Upper lobe of right lung (tissue), 1 donor: ENCODE measurements around the gene PHLPP1. TPM values are rescaled to one million over a fixed set of nuclear protein-coding genes. Genes with fewer than 3 reads are reported as not detected.

Source experiments
- ATAC-seq: fragments of 200-7000 bp; cut with Tn5 transposase; one replicate; pipeline ENCODE4 v1.9.1; 2020; ENCODE audit warnings: mild to moderate bottlenecking, moderate library complexity
- DNase-seq: peaks from one replicate; pipeline ENCODE4 v3.0.0-alpha.2; 2020
- H3K27ac ChIP-seq: fragments of 200-600 bp; one replicate; pipeline ENCODE4 v1.8.0; 2022
- H3K27me3 ChIP-seq: fragments of 200-600 bp; one replicate; pipeline ENCODE4 v1.8.0; 2022; ENCODE audit warnings: mild to moderate bottlenecking
- H3K36me3 ChIP-seq: fragments of 200-600 bp; one replicate; pipeline ENCODE4 v1.8.0; 2022
- H3K4me1 ChIP-seq: fragments of 200-600 bp; one replicate; pipeline ENCODE4 v1.8.0; 2022
- H3K4me3 ChIP-seq: fragments of 200-600 bp; one replicate; pipeline ENCODE4 v1.8.0; 2022; ENCODE audit warnings: mild to moderate bottlenecking
- H3K9me3 ChIP-seq: fragments of 200-600 bp; one replicate; pipeline ENCODE4 v1.8.0; 2022
- CTCF ChIP-seq: fragments of 200-600 bp; IDR thresholded peaks from one replicate; pipeline ENCODE4 v1.8.0; 2022; ENCODE audit warnings: antibody characterized with exemption
- intact Hi-C: fragments of 100-400 bp; cut with DNase I; formaldehyde crosslinking; loops from one replicate; pipeline ENCODE4 v1.11.0; 2022
- total RNA-seq: library from RNA; stranded (reverse); fragmentation: NEBNext Ultra II Directional; extraction: Animal tissue kit (Norgen Biotek cat#: 25700); gene quantifications from one replicate; pipeline ENCODE4 v1.2.1, GENCODE V29; 2021
- donor health status: DM: no; HTN: yes; CAD: no; lungs with severe emphysema.

PHLPP1 gene
- total RNA-seq, 1 donor from 2014 or later: 11.9 TPM

DNA sequence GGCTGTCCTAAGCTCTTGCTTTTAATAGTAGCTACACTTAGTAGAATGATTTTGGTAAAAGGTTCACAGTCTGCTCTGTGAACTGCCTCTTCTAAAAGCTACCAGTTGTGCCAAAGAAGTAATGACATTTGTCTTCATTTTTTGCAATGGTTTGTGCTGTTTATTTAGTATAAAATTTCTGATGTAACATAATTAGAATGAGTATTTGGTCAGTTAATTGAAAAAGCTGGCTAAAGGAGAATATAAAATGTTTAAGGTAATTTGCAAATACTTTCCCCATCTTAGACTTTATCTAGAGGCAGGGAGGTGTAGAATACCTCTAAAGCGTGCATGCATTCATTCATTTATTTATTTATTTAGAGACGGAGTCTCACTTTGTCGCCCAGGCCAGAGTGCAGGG lies 71.3 kb downstream of the PHLPP1 start:
- no peaks in the 10 kb centered on the region for H3K36me3 ChIP-seq
- no peak overlapping the region for H3K27ac ChIP-seq
- TF ChIP-seq CTCF: no peak
- intact Hi-C loops: no loop called here
- no peak for DNase-seq
- H3K9me3 ChIP-seq: no peaks in the 10 kb centered on the region
- no peaks in the 10 kb centered on the region for H3K27me3 ChIP-seq
- no peak for ATAC-seq
- no peak overlapping the region for H3K4me3 ChIP-seq
- peaks cover 7% of the 10 kb centered on the region for H3K4me1 ChIP-seq

- H3K36me3 ChIP-seq: no peaks in the 10 kb centered on the region
- no peaks in the 10 kb centered on the region for H3K27me3 ChIP-seq
- no peaks in the 10 kb centered on the region for H3K9me3 ChIP-seq
- intact Hi-C loops: no loop called here
- no peak for TF ChIP-seq CTCF
- H3K4me1 ChIP-seq: peaks cover 7% of the 10 kb centered on the region
- DNase-seq (no peak), ATAC-seq (no peak)
- no peak overlapping the region for H3K27ac ChIP-seq
- no peak overlapping the region for H3K4me3 ChIP-seq
These were observed 72.8 kb downstream of the PHLPP1 start for GRCh38 chr18:62788111-62788510.

DNA sequence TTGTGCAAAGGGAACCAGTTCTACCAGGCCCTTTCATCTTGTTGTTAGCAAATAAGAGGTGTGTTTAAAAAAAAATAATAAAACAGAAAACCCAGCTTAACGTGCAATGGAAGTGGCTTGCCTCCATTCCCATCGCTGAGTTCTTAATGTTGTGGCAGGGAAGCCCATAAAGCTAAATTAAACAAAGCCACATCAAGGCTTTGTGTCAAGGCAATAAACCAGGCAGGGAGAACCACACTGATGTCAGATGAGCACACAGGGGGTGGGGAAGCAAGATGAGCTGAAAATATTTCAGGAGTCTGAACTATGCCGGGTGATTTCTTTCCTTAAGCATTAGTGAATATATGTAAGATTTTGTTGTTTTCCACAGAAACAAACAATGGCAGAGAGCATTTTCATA lies 73.5 kb downstream of the PHLPP1 start:
- DNase-seq (no peak), ATAC-seq (no peak)
- no peak overlapping the region for H3K4me3 ChIP-seq
- intact Hi-C loops: no loop called here
- H3K9me3 ChIP-seq: no peaks in the 10 kb centered on the region
- H3K27me3 ChIP-seq: no peaks in the 10 kb centered on the region
- H3K4me1 ChIP-seq: peaks cover 7% of the 10 kb centered on the region
- H3K27ac ChIP-seq: no peak overlapping the region
- H3K36me3 ChIP-seq: no peaks in the 10 kb centered on the region
- TF ChIP-seq CTCF: no peak

GRCh38 chr18:62790871-62791772 lies 75.8 kb downstream of the PHLPP1 start:
- TF ChIP-seq CTCF: no peak
- Histone ChIP-seq H3K36me3 (no peaks in the 10 kb centered on the region), H3K4me1 (no peaks in the 10 kb centered on the region), H3K9me3 (no peaks in the 10 kb centered on the region), H3K27ac (no peak overlapping the region), H3K27me3 (no peaks in the 10 kb centered on the region), H3K4me3 (no peak overlapping the region)
- DNase-seq (no peak), ATAC-seq (no peak)
- intact Hi-C loops: no loop called here

DNA sequence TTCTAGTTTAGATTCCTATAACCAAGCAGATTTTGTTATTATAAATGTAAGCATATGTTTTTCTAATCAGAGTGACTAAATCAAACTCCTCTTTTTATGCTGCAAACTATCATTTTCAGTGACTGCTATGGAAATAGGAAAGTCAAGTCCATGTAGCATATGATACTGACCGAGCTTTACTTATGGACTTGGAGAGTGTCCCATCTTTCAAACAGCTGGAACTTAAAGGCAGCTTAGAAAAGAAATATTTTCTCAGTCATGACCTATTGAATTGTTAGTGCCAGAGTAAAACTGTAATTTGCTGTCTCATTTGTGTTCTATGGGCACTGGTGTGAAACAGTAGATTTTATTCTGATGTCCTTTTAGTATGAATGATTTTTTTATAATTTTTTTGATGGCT lies 76.7 kb downstream of the PHLPP1 start:
- Histone ChIP-seq H3K9me3 (no peaks in the 10 kb centered on the region), H3K36me3 (no peaks in the 10 kb centered on the region), H3K27ac (no peak overlapping the region), H3K27me3 (no peaks in the 10 kb centered on the region), H3K4me3 (no peak overlapping the region), H3K4me1 (no peaks in the 10 kb centered on the region)
- ATAC-seq (no peak), DNase-seq (no peak)
- no peak for TF ChIP-seq CTCF
- intact Hi-C loops: no loop called here
